Keratinocyte (primary cell): ENCODE results near the gene TPD52L3. TPM values are rescaled to one million over a fixed set of nuclear protein-coding genes. Genes with fewer than 3 reads are reported as not detected.

Experiments
- DNase-seq: peaks from one replicate; pipeline ENCODE4 v3.0.0-alpha.2; 2011; ENCODE audit warnings: low read depth, missing footprints, low spot score
- FAIRE-seq: peaks from 2 replicates; lab custom pipeline; 2011; peaks lifted over from hg19 to GRCh38; lab: Jason Lieb, UNC
- H2AFZ ChIP-seq: 2 replicates; pipeline ENCODE4 v1.6.0; 2012; ENCODE audit warnings: low read length, control low read depth, inconsistent platforms; ENCODE audit not compliant: control insufficient read depth
- H3K27ac ChIP-seq: 2 replicates; pipeline ENCODE4 v1.5.1; 2011; ENCODE audit warnings: low read length; ENCODE audit not compliant: control insufficient read depth, insufficient read depth
- H3K27me3 ChIP-seq: 3 replicates; pipeline ENCODE4 v1.6.0; 2011; ENCODE audit warnings: low read length; ENCODE audit not compliant: control insufficient read depth, insufficient read depth; ENCODE audit errors: extremely low read depth
- H3K36me3 ChIP-seq, 2 experiments: 2 replicates in 1 of 2; 3 replicates in 1 of 2; pipeline ENCODE4 v1.5.1; 2011; ENCODE audit warnings: low read length in 2 of 2, mild to moderate bottlenecking in 1 of 2; ENCODE audit not compliant: control insufficient read depth in 2 of 2, insufficient read depth in 2 of 2; ENCODE audit errors: extremely low read depth in 1 of 2
- H3K4me1 ChIP-seq: 3 replicates; pipeline ENCODE4 v1.5.1; 2011; ENCODE audit warnings: low read length; ENCODE audit not compliant: control insufficient read depth, insufficient read depth; ENCODE audit errors: extremely low read depth
- H3K4me2 ChIP-seq: 3 replicates; pipeline ENCODE4 v1.6.0; 2011; ENCODE audit warnings: low read depth, low read length; ENCODE audit not compliant: control insufficient read depth, insufficient read depth; ENCODE audit errors: extremely low read depth
- H3K4me3 ChIP-seq, 3 experiments: fragments of 200-600 bp in 1 of 3; sonication (generic) in 1 of 3; 2 replicates in 2 of 3; 3 replicates in 1 of 3; pipeline ENCODE4 v1.5.1; 2011 to 2016; ENCODE audit warnings: low read length in 3 of 3, mild to moderate bottlenecking in 3 of 3, control low read depth in 2 of 3, inconsistent platforms in 1 of 3, low read depth in 1 of 3, mixed read lengths in 1 of 3, mixed run types in 1 of 3, moderate library complexity in 1 of 3; ENCODE audit not compliant: control insufficient read depth in 2 of 3, insufficient read depth in 2 of 3; ENCODE audit errors: extremely low read depth in 1 of 3
- H3K79me2 ChIP-seq: 2 replicates; pipeline ENCODE4 v1.6.0; 2012; ENCODE audit warnings: low read length; ENCODE audit not compliant: control insufficient read depth, insufficient read depth
- H3K9ac ChIP-seq: 3 replicates; pipeline ENCODE4 v1.6.0; 2011; ENCODE audit warnings: low read length; ENCODE audit not compliant: control insufficient read depth, insufficient read depth; ENCODE audit errors: extremely low read depth
- H3K9me1 ChIP-seq: 3 replicates; pipeline ENCODE4 v1.6.0; 2011; ENCODE audit warnings: low read length; ENCODE audit not compliant: control insufficient read depth, insufficient read depth; ENCODE audit errors: extremely low read depth
- H3K9me3 ChIP-seq: 2 replicates; pipeline ENCODE4 v1.5.1; 2012; ENCODE audit warnings: low read depth, low read length; ENCODE audit not compliant: control insufficient read depth
- H4K20me1 ChIP-seq: 3 replicates; pipeline ENCODE4 v1.6.0; 2011; ENCODE audit warnings: low read length; ENCODE audit not compliant: control insufficient read depth, insufficient read depth; ENCODE audit errors: extremely low read depth
- CTCF ChIP-seq, 3 experiments: IDR thresholded peaks in 1 of 3; conservative IDR thresholded peaks in 1 of 3; optimal IDR thresholded peaks in 1 of 3; 2 replicates in 2 of 3; 3 replicates in 1 of 3; pipeline versions ENCODE3 to v1.5.1; 2011; ENCODE audit warnings: low read length in 3 of 3, mild to moderate bottlenecking in 3 of 3, moderate library complexity in 2 of 3, control low read depth in 1 of 3, inconsistent platforms in 1 of 3; ENCODE audit not compliant: insufficient read depth in 2 of 3; ENCODE audit errors: extremely low read depth in 1 of 3
- EZH2 ChIP-seq: IDR thresholded peaks from one replicate; pipeline ENCODE4 v1.6.1; 2012; ENCODE audit warnings: inconsistent platforms, mild to moderate bottlenecking, low read length, moderate library complexity
- dilution Hi-C: fragments of 300-500 bp; cut with MboI; formaldehyde crosslinking; loops from one replicate; pipeline ENCODE4 v1.7.0; 2020; ENCODE audit warnings: low sequenced_read_pairs; ENCODE audit not compliant: extremely low pct_ligation_motif_present
- polyA plus RNA-seq, 5 experiments: library from polyadenylated mRNA; depleted of rRNA in 3 of 5; stranded (reverse) in 3 of 5; stranded (forward) in 1 of 5; unstranded in 1 of 5; fragments of >200 nt; gene quantifications; 1 replicate in 1 of 5; 2 replicates in 3 of 5; 3 replicates in 1 of 5; pipeline versions ENCODE4 v1.2.1 to v1.2.3, GENCODE V29; 2011 to 2012; ENCODE audit warnings: missing spikeins in 2 of 5, low read depth in 1 of 5, low replicate concordance in 1 of 5

Gene TPD52L3
- polyA plus RNA-seq, 1 donor (not counting 4 experiments of a cell fraction or from before 2014, with no cell fraction given): not detected

GRCh38 chr9:6367128-6367890, 39.1 kb downstream of the TPD52L3 start:
- dilution Hi-C loops: no loop called here
- no peak overlapping the region for H3K4me2 ChIP-seq
- H3K27me3 ChIP-seq: no peaks in the 10 kb centered on the region
- H3K4me3 ChIP-seq: no peak overlapping the region
- DNase-seq (no peak), FAIRE-seq (no peak)
- no peaks in the 10 kb centered on the region for H4K20me1 ChIP-seq
- H2AFZ ChIP-seq: no peak overlapping the region
- no peak for TF ChIP-seq CTCF (optimal IDR thresholded peaks at IDR 0.05 in 1 of 3, IDR thresholded peaks at IDR 0.05 in 1 of 3, conservative IDR thresholded peaks at IDR 0.05 in 1 of 3; ENCODE audit: extremely low read depth in 1 of 3, insufficient read depth in 2 of 3, low read length in 3 of 3)
- no peak for TF ChIP-seq EZH2
- no peak overlapping the region for H3K9ac ChIP-seq
- no peaks in the 10 kb centered on the region for H3K9me3 ChIP-seq
- no peaks in the 10 kb centered on the region for H3K36me3 ChIP-seq
- H3K79me2 ChIP-seq: no peaks in the 10 kb centered on the region
- no peaks in the 10 kb centered on the region for H3K4me1 ChIP-seq
- H3K9me1 ChIP-seq: no peaks in the 10 kb centered on the region
- H3K27ac ChIP-seq: no peak overlapping the region

GRCh38 chr9:6368831-6369230, 40.7 kb downstream of the TPD52L3 start:
- Histone ChIP-seq H4K20me1 (no peaks in the 10 kb centered on the region), H3K9me1 (no peaks in the 10 kb centered on the region), H3K4me2 (no peak overlapping the region), H3K36me3 (no peaks in the 10 kb centered on the region), H3K4me3 (no peak overlapping the region), H3K9me3 (no peaks in the 10 kb centered on the region), H3K27ac (no peak overlapping the region), H3K4me1 (no peaks in the 10 kb centered on the region), H2AFZ (no peak overlapping the region), H3K27me3 (no peaks in the 10 kb centered on the region), H3K79me2 (no peaks in the 10 kb centered on the region), H3K9ac (no peak overlapping the region)
- FAIRE-seq (no peak), DNase-seq (no peak)
- dilution Hi-C loops: no loop called here
- TF ChIP-seq EZH2: no peak
- no peak for TF ChIP-seq CTCF (optimal IDR thresholded peaks at IDR 0.05 in 1 of 3, IDR thresholded peaks at IDR 0.05 in 1 of 3, conservative IDR thresholded peaks at IDR 0.05 in 1 of 3; ENCODE audit: extremely low read depth in 1 of 3, insufficient read depth in 2 of 3, low read length in 3 of 3)

Other genes starting within 250 kb of the TPD52L3 start
- gene IL33, start 112.6 kb upstream of the TPD52L3 start, polyA plus RNA-seq: 1.6 to 33.2 TPM (median 7.8 TPM) in 3 replicates
- 36.4 to 77.0 TPM (median 36.6 TPM) in 3 replicates for gene UHRF2, start 84.8 kb downstream of the TPD52L3 start, polyA plus RNA-seq